ENCODE data around the gene EPHA3.

GRCh38 chr3:89144080-89144479 is 36.7 kb downstream of the EPHA3 start:
- TF ChIP-seq POLR2A (IDR thresholded peaks at IDR 0.05; ENCODE audit: low read length) (no peak), GATA1 (IDR thresholded peaks at IDR 0.05; ENCODE audit: low read depth, low read length) (no peak)

Measured in erythroblast (primary cell).